KOPT-K1 (cell line): Measurements from ENCODE around the gene SERINC2.
"Not testable (repeated sequence)": the region's sequence is repeated elsewhere in the genome, so short reads cannot be mapped to it uniquely, and the experiment has no call there.

ENCODE experiments used
- H3K27ac ChIP-seq: fragments of 200-600 bp; sonication (generic); 2 replicates; pipeline ENCODE4 v1.5.1; 2016; ENCODE audit warnings: antibody characterized with exemption, mild to moderate bottlenecking, low read depth, low read length; ENCODE audit not compliant: poor library complexity, severe bottlenecking
- H3K36me3 ChIP-seq: fragments of 200-600 bp; sonication (generic); 2 replicates; pipeline ENCODE4 v1.5.1; 2017; ENCODE audit warnings: antibody characterized with exemption, mild to moderate bottlenecking, low read length, moderate library complexity; ENCODE audit not compliant: insufficient read depth
- H3K9me3 ChIP-seq: fragments of 200-600 bp; sonication (generic); 2 replicates; pipeline ENCODE4 v1.5.1; 2017; ENCODE audit warnings: antibody characterized with exemption, low read length, mild to moderate bottlenecking; ENCODE audit not compliant: insufficient read depth, poor library complexity, severe bottlenecking

The SERINC2 gene

DNA sequence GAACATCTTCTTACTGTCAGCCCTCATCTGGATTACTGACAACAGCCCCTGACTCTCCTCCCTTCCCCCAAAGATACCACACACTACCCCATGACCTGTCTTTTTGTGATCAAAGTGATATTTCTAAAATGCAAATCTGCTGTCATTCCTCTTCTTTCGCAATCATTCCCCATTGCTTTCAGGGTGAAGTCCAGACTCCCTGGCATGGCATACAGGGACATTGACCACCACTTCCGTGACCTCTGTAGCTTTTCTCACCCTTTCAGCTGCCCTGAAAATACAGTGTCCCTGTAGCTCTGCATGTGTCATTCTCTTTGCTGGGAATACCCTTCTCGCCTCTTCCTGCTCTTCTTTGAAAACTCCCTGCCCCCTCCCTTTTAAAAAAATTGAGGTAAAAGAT, 4.1 kb downstream of the SERINC2 start:
- Histone ChIP-seq H3K27ac (no peak overlapping the region), H3K9me3 (no peaks in the 10 kb centered on the region), H3K36me3 (no peaks in the 10 kb centered on the region)

DNA sequence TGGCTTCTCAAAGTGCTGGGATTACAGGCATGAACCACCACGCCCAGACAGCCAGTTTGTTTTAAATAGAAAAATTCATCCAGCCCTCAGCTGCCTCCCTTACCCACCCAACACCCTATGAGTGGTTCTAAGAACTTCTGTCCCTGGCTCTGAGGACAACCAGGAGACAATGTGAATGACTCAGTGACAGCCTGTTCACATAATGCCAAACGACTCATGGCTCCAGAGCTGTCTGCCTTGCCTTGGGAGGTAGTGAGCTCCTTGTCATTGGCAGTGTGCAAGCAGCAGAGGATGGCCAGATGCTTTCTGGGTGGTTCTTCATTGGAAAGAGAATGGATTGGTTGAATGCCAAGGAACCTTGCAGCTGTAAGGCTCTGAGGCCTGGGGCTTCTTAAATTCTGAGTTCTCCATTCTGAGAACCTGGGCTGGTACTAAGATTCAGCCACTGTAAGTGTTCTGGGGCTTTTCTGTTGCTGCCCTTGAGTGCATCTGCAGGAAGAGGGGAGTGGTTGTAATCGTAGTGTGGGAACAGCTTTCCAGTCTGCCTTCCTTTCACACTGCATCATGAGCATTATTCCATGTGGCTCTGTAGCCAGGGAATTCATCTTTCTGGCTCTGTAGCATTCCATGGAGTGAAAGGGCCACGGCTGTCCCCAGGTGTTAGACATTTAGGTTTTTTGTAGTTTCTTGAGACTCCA, 5.8 kb downstream of the SERINC2 start:
- no peak overlapping the region for H3K27ac ChIP-seq
- H3K9me3 ChIP-seq, result no peaks in the 10 kb centered on the region
- no peaks in the 10 kb centered on the region for H3K36me3 ChIP-seq

DNA sequence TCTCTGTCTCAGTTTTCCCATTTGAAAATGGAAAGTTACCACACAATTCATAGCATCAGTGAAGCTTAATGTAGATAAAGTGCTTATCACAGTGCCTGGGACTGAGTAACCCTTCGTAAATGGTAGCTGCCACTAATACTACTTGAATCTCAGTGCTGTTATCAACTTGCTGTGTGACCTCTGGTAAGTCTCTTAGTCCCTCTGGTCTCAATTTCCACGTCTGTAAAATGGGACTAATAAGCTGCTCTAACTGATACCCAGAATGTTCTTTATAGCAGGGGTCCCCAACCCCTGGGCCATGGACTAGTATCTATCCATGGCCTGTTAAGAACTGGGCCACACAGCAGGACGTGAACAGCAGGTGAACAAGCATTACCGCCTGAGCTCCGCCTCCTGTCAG, 7.7 kb downstream of the SERINC2 start:
- H3K27ac ChIP-seq, result no peak overlapping the region
- no peaks in the 10 kb centered on the region for H3K9me3 ChIP-seq
- no peaks in the 10 kb centered on the region for H3K36me3 ChIP-seq

DNA sequence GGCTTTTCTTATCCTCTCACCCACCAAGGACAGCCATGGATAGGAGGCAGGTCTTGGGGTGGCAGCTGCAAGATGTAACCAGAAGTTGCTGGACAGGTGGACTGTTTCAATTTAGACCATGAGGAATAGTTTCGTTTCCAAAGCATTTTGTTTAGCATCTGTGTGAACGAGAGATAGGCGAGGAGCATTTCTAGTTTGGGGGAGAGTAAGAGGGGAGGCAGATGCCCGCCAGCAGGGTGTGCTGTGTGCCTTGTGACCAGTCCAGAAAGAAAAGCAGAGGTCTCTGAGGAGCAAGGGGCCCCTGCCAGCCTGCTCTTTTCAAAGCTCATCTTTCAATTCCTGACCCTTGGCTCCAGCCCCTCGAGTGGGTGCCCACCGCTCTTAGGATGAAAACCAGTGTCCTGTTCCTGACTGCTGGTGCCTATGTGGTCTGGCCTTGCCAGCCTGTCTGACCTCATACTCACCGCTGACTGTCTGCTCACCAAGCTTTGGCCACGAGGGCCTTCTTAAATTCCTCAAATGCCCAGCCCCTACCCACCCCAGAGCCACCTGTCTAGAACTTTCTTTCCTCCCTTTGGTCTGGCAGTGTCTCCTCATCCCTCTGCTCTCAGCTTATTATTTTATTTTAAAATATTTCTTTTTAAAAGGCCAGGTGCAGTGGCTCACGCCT, 8.5 kb downstream of the SERINC2 start:
- H3K27ac ChIP-seq, result no peak overlapping the region
- no peaks in the 10 kb centered on the region for H3K36me3 ChIP-seq
- no peaks in the 10 kb centered on the region for H3K9me3 ChIP-seq

DNA sequence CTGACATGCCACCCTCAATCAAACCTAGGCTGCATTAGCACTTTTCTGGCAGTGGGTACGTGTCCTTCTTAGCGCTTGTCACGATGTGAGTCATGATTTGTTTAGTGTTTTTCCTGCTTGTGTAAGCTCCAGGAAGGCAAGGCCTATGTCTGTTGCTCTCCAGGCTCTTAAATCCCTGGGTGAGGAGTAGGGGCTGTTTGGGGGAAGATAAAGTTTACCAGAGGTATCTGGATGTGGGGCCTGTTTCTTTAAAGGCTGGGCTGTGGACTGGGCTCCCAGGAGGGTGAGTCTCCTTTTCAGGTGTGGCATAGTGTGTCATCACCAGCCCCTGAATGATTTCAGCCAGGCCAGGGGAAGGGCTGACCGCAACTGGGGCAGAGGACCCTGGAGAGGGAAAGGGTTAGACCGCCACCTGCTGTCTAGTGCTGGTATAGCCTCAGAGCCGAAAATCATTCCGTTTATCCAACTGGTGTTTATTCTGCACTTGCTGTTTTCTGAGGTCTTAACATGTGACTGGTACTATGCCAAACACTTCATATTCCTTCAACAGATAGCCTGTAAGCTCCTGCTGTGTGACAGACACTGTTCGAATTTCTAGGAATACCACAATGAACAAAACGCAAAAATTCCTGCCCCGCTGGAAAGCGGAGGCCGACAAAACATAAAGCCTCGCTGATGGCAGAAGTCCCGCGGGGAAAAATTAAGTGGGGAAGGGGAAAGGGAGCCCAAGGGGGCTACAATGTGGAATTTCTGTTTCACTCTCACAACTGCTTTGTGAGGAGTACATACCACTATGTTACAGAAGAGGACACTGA, 9.7 kb downstream of the SERINC2 start:
- no peaks in the 10 kb centered on the region for H3K9me3 ChIP-seq
- no peak overlapping the region for H3K27ac ChIP-seq
- no peaks in the 10 kb centered on the region for H3K36me3 ChIP-seq

DNA sequence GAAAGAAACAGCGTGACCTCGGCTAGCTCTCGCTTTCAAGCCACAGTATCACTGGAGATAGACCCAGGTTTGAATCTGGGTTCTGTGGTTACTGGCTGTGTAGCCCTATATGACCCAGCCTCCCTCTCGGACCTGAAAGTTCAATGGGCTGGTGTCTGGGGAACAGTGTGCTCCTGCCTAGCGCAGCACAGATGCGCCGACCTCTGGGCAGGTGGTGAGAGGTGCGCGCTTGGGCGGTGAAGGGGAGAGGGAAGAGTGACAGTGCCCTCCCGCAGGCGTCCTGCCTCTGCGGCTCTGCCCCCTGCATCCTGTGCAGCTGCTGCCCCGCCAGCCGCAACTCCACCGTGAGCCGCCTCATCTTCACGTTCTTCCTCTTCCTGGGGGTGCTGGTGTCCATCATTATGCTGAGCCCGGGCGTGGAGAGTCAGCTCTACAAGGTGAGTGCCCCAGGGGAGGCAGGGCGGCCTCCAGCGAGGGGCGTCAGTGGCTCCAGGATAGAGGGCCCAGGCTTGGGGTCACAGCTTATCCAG, 10.5 kb downstream of the SERINC2 start:
- Histone ChIP-seq H3K9me3 (no peaks in the 10 kb centered on the region), H3K36me3 (no peaks in the 10 kb centered on the region)

DNA sequence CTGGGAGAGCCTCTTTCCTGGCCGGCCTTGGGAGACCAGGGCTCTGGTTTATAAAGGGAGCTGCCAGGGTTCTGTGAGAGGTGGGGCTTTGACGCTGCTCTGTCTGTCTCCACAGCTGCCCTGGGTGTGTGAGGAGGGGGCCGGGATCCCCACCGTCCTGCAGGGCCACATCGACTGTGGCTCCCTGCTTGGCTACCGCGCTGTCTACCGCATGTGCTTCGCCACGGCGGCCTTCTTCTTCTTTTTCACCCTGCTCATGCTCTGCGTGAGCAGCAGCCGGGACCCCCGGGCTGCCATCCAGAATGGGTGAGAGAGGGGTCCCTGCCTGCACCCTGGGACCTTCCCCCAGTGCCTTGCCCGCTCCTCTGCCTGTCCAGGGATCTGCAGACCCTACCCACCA, 11.6 kb downstream of the SERINC2 start:
- H3K27ac ChIP-seq, result no peak overlapping the region
- H3K36me3 ChIP-seq, result no peaks in the 10 kb centered on the region
- H3K9me3 ChIP-seq, result no peaks in the 10 kb centered on the region

More for the DNA sequence above, 10.5 kb downstream of the SERINC2 start:
- peak overlapping the region; percentile 1 for H3K27ac ChIP-seq

DNA sequence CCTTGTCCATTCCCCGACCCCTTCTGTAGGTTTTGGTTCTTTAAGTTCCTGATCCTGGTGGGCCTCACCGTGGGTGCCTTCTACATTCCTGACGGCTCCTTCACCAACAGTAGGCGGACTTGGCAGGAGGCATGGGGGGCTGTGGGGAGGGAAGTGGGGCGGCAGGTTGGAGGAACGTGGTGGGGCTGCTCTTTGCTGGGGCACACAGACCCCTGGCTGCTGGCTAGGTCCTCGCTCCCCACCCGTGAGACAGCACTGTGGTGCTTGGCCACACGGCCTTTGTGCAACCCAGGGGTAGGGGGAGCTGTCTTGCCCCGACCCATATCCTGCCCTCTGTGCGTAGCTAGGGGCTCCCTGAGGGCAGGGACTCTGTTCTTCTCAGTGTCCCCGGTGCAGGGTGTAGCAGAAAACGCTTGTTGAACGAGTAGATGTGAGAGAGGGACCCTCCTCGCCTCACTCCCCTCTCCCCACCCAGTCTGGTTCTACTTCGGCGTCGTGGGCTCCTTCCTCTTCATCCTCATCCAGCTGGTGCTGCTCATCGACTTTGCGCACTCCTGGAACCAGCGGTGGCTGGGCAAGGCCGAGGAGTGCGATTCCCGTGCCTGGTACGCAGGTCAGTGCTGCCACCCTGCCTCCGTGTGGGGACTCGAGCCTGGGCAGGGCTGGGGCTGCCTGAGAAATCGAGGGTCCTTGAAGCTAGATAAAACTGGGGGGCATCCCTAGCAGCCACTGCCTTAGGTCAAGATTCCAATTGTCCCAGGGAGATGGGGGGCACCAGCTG, 12.5 kb downstream of the SERINC2 start:
- Histone ChIP-seq H3K27ac (no peak overlapping the region), H3K36me3 (no peaks in the 10 kb centered on the region), H3K9me3 (no peaks in the 10 kb centered on the region)

DNA sequence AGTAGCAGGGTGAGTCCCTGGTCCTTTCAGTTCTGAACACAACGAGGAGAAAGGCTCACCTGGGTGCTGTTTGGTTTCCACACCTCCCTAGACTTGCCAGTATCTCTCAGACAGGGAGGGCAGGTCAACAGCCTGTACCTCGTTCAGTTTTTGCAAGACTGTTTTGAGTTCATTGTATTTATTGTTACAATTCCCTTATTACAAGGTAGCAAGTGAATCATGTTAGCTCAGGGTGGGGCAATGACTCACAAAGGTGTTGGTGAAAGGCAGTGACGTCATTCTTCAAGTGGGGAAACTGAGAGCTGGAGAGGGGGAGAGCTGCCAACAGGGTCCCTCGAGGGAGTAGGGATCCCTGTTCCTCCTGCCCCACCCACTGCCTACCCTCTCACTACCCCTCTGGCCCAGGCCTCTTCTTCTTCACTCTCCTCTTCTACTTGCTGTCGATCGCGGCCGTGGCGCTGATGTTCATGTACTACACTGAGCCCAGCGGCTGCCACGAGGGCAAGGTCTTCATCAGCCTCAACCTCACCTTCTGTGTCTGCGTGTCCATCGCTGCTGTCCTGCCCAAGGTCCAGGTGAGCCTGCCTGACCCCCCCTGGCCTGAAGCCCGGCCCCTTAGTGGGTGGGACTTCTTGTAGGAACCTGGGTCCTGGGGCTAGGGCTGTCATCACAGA, 13.4 kb downstream of the SERINC2 start:
- H3K36me3 ChIP-seq, result no peaks in the 10 kb centered on the region
- no peak overlapping the region for H3K27ac ChIP-seq
- no peaks in the 10 kb centered on the region for H3K9me3 ChIP-seq

DNA sequence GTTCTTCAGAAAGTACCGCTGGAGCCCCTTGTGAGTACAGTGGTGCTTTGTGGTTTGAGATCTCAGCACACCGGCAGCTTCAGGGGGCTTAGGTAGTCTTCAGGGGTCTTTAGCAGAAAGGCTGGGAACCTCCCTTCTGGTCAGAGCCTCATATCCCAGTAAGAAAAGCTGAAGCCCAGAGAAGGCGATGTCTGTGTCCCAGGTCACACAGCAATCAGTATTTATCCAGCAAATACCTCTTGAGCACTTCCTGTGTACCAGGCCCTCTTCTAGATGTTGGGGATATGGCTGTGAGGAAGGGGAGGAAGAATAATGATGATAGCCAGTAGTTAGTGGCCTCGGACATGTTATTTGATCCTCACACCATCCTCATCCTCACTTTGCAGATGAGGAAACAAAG, 14.3 kb downstream of the SERINC2 start:
- H3K27ac ChIP-seq, result no peak overlapping the region
- no peaks in the 10 kb centered on the region for H3K9me3 ChIP-seq

DNA sequence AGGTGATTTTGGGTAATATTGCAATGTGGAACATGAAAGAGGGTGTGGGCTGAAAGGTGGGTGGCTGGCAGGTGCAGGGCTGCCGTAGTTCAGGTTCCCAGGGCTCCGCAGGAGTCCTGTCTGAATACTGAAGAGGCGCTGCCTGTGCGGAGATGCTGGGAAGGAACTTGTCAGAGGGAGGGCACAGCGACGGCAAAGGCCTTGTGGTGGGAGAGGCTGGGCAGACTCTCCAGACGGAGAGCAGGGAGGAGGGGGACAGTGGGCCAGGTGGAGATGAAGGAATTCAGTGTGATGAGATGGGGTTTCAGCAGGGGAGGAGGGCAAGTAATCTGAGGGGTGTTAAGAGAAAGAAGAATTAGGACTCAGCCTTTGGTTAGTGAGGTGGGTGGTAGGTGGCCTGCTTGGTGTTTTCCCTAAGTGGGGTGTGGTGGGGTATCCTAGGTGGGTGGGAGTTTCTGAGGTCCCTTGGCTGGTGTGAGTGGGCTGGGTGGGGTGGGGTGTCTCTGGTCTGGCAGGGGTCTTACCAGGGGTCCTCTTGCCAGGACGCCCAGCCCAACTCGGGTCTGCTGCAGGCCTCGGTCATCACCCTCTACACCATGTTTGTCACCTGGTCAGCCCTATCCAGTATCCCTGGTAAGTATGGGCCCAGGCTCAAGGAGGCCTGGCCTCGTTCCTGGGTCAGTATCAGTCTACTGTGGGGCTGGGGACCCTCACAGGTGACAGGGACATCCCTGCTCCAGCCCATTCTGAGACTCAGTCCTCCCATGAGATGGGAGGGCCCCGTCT, 15.6 kb downstream of the SERINC2 start:
- Histone ChIP-seq H3K9me3 (no peaks in the 10 kb centered on the region), H3K36me3 (no peaks in the 10 kb centered on the region), H3K27ac (no peak overlapping the region)

More for the DNA sequence above, 14.3 kb downstream of the SERINC2 start:
- H3K36me3 ChIP-seq, result no peaks in the 10 kb centered on the region

DNA sequence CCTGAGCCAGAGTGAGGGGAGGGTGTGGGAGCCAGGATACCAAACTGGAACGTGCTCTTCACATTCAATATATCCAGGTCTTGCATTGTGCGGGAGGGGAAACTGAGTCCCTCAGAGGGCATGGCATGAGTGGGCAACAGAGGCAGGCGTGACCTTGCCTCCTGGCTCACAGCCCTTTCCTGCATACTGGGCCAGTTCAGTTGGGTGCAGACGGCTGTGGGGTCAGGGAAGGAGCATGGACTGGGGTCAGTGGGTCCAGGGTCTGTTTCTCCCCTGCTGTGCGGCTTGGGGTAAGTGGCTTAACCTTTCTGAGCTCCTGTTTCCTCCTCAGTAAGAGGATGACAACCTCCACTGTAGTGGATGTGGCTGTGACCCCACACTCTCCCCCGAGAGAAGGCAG, 16.6 kb downstream of the SERINC2 start:
- H3K27ac ChIP-seq, result no peak overlapping the region
- no peaks in the 10 kb centered on the region for H3K36me3 ChIP-seq
- H3K9me3 ChIP-seq, result no peaks in the 10 kb centered on the region

DNA sequence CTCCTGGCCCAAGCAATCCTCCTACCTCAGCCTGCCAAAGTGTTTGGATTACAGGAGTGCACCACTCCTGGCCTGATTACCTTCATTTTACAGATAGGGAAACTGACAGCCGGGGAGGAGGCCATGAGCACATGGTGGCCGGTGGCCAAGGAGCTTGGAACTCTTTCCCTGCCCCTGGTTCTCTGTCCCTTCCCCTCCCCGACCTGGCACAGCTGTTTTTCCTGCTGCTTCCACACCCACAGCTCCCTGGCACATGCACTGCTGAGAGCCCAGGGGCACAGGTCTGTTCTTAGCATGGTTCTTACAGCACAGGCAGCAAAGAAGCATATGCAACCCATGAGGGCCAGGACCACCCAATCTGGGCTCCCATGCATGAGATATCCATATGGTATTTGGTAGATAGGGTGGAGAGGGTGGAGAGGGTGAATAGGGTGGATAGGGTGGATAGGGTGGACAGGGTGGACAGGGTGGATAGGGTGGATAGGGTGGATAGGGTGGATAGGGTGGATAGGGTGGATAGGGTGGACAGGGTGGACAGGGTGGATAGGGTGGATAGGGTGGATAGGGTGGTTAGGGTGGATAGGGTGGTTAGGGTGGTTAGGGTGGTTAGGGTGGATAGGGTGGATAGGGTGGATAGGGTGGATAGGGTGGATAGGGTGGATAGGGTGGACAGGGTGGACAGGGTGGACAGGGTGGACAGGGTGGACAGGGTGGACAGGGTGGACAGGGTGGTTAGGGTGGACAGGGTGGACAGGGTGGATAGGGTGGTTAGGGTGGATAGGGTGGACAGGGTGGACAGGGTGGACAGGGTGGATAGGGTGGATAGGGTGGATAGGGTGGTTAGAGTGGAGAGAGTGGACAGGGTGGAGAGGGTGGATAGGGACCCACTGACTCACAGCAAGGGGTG, 18.6 kb downstream of the SERINC2 start:
- H3K36me3 ChIP-seq, H3K27ac ChIP-seq, H3K9me3 ChIP-seq: not testable (repeated sequence)
